A549 (cell line): ENCODE results near the gene IFRD2. TPM values are rescaled to one million over a fixed set of nuclear protein-coding genes. Genes with fewer than 3 reads are reported as not detected.

Experiments used
- ATAC-seq, 2 experiments: fragments of 200-7000 bp in 1 of 2; fragments of >200 bp in 1 of 2; cut with Nextera tagmentation in 1 of 2; cut with Tn5 transposase in 1 of 2; 3 replicates each; pipeline versions ENCODE4 v1.8.0 to v1.9.1; 2018 to 2020; ENCODE audit warnings: mild to moderate bottlenecking in 1 of 2, moderate library complexity in 1 of 2
- CTCF ChIA-PET: fragments of 300-600 bp; sonication (Branson Sonifier 250); formaldehyde crosslinking; extraction: SDS; loops from one replicate; lab custom pipeline; 2021; ENCODE audit warnings: antibody characterized with exemption, inconsistent platforms; lab: Yijun Ruan, JAX
- POLR2A ChIA-PET: fragments of 350-600 bp; formaldehyde crosslinking; extraction: SDS; loops from one replicate; lab custom pipeline; 2021; ENCODE audit warnings: antibody characterized with exemption, inconsistent platforms; lab: Yijun Ruan, JAX
- DNase-seq, 2 experiments: peaks; one replicate each; pipeline versions ENCODE4 v3.0.0 to v3.0.0-alpha.2; 2011 to 2016; ENCODE audit warnings: low read depth in 1 of 2, low spot score in 1 of 2
- FAIRE-seq: peaks from 2 replicates; lab custom pipeline; 2011; peaks lifted over from hg19 to GRCh38; lab: Jason Lieb, UNC
- H3K27ac ChIP-seq, 2 experiments: fragments of >200 bp; sonication (Bioruptor Twin); formaldehyde crosslinking; 3 replicates each; pipeline ENCODE4 v1.5.1; 2016 to 2017
- H3K4me1 ChIP-seq: fragments of >200 bp; sonication (Bioruptor Twin); formaldehyde crosslinking; 3 replicates; pipeline ENCODE4 v1.6.1; 2016
- H3K4me2 ChIP-seq: fragments of >200 bp; sonication (Bioruptor Twin); formaldehyde crosslinking; 3 replicates; pipeline ENCODE4 v1.6.1; 2016
- H3K4me3 ChIP-seq: fragments of >200 bp; sonication (Bioruptor Twin); formaldehyde crosslinking; 3 replicates; pipeline ENCODE4 v1.5.1; 2016
- H3K9me3 ChIP-seq: fragments of >200 bp; sonication (Bioruptor Twin); formaldehyde crosslinking; 3 replicates; pipeline ENCODE4 v1.6.1; 2016
- BCL3 ChIP-seq: fragments of >200 bp; sonication (Bioruptor Twin); formaldehyde crosslinking; IDR thresholded peaks from 3 replicates; pipeline ENCODE4 v1.6.1; 2016
- CBX8 ChIP-seq: fragments of 200-600 bp; sonication (generic); IDR thresholded peaks from 2 replicates; pipeline ENCODE4 v1.6.1; 2016
- CHD2 ChIP-seq: fragments of 150-350 bp; IDR thresholded peaks from 2 replicates; pipeline ENCODE4 v1.6.1; 2014; ENCODE audit warnings: low read length; ENCODE audit not compliant: partially characterized antibody
- E2F6 ChIP-seq: IDR thresholded peaks from 2 replicates; pipeline ENCODE4 v1.6.1; 2012; ENCODE audit warnings: low read depth, borderline replicate concordance
- EHMT2 ChIP-seq: fragments of 200-600 bp; sonication (generic); IDR thresholded peaks from 2 replicates; pipeline ENCODE4 v1.6.1; 2016; ENCODE audit warnings: antibody characterized with exemption, low read depth, mild to moderate bottlenecking, moderate library complexity
- FOSB ChIP-seq: fragments of 250-450 bp; sonication (Bioruptor Pico); IDR thresholded peaks from 2 replicates; pipeline ENCODE4 v1.5.0; 2020; ENCODE audit warnings: mild to moderate bottlenecking, moderate library complexity
- FOXS1 ChIP-seq: fragments of 250-450 bp; sonication (Bioruptor Pico); IDR thresholded peaks from 2 replicates; pipeline ENCODE4 v1.5.0; 2020; ENCODE audit warnings: mild to moderate bottlenecking, moderate library complexity
- HEYL ChIP-seq: fragments of 250-450 bp; sonication (Bioruptor Pico); IDR thresholded peaks from 2 replicates; pipeline ENCODE4 v1.8.0; 2021; ENCODE audit warnings: mild to moderate bottlenecking, moderate library complexity
- HOXA7 ChIP-seq: fragments of 250-450 bp; sonication (Bioruptor Pico); IDR thresholded peaks from 2 replicates; pipeline ENCODE4 v1.5.0; 2020; ENCODE audit warnings: mild to moderate bottlenecking, moderate library complexity
- HOXB13 ChIP-seq: fragments of 250-450 bp; sonication (Bioruptor Pico); IDR thresholded peaks from 2 replicates; pipeline ENCODE4 v1.5.0; 2020; ENCODE audit warnings: low read depth, mild to moderate bottlenecking, moderate library complexity
- JUN ChIP-seq, 2 experiments: fragments of >200 bp; sonication (Bioruptor Twin); formaldehyde crosslinking; IDR thresholded peaks; 2 replicates in 1 of 2; 3 replicates in 1 of 2; pipeline ENCODE4 v1.6.1; 2016 to 2017
- JUNB ChIP-seq: fragments of >200 bp; sonication (Bioruptor Twin); formaldehyde crosslinking; IDR thresholded peaks from 2 replicates; pipeline ENCODE4 v1.6.1; 2016
- KDM5A ChIP-seq: fragments of 200-600 bp; sonication (generic); IDR thresholded peaks from 2 replicates; pipeline ENCODE4 v1.6.1; 2016; ENCODE audit warnings: antibody characterized with exemption, mild to moderate bottlenecking
- NFE2L2 ChIP-seq: fragments of 150-350 bp; conservative IDR thresholded peaks from 2 replicates; pipeline ENCODE4 v1.6.1; 2014; ENCODE audit warnings: low read length
- NPAS2 ChIP-seq: fragments of 250-450 bp; sonication (Bioruptor Pico); IDR thresholded peaks from 2 replicates; pipeline ENCODE4 v1.8.0; 2022; ENCODE audit warnings: mild to moderate bottlenecking, moderate library complexity, borderline replicate concordance
- PHF8 ChIP-seq: fragments of 200-600 bp; sonication (generic); IDR thresholded peaks from 2 replicates; pipeline ENCODE4 v1.6.1; 2016; ENCODE audit warnings: low read depth, mild to moderate bottlenecking, antibody characterized with exemption, moderate library complexity, borderline replicate concordance
- POLR2AphosphoS2 ChIP-seq: conservative IDR thresholded peaks from 2 replicates; pipeline ENCODE4 v1.6.1; 2012; ENCODE audit warnings: low read length, improper control_type of control experiment, inconsistent platforms
- RARB ChIP-seq: fragments of 250-450 bp; sonication (Bioruptor Pico); IDR thresholded peaks from 2 replicates; pipeline ENCODE4 v1.8.0; 2021; ENCODE audit warnings: mild to moderate bottlenecking, moderate library complexity
- RFX5 ChIP-seq: fragments of 450-650 bp; IDR thresholded peaks from 2 replicates; pipeline ENCODE4 v1.7.1; 2014; ENCODE audit warnings: antibody characterized with exemption, mild to moderate bottlenecking, moderate library complexity
- SREBF2 ChIP-seq: fragments of 450-650 bp; IDR thresholded peaks from 2 replicates; pipeline ENCODE4 v1.6.1; 2014; ENCODE audit warnings: mild to moderate bottlenecking, moderate library complexity
- ZC3H11A ChIP-seq: fragments of 450-650 bp; IDR thresholded peaks from 2 replicates; pipeline ENCODE4 v1.6.1; 2014; ENCODE audit warnings: antibody characterized with exemption, mild to moderate bottlenecking
- ZFP36 ChIP-seq: fragments of 450-650 bp; IDR thresholded peaks from 2 replicates; pipeline ENCODE4 v1.6.1; 2014; ENCODE audit warnings: borderline replicate concordance; ENCODE audit not compliant: partially characterized antibody
- ZNF302 ChIP-seq: fragments of 250-450 bp; sonication (Bioruptor Pico); IDR thresholded peaks from 2 replicates; pipeline ENCODE4 v1.9.0; 2021; ENCODE audit warnings: inconsistent platforms, mild to moderate bottlenecking, moderate library complexity
- WGBS: methylation state at CpG from one replicate; pipeline ENCODE4 v1.1.6; 2017; ENCODE audit errors: missing lambda C conversion rate; 5-methylcytosine and 5-hydroxymethylcytosine counted together
- polyA plus RNA-seq, 4 experiments: library from polyadenylated mRNA; depleted of rRNA in 3 of 4; stranded (reverse); fragments of >200 nt; fragmentation: RNase III in 1 of 4; extraction: RNeasy Plus Mini Kit Qiagen cat#74134 plus additional on column Dnase treatment in 1 of 4; gene quantifications; 2 replicates in 3 of 4; 3 replicates in 1 of 4; pipeline ENCODE4 v1.2.3, GENCODE V29; 2011 to 2017
- TF ChIP-seq, protein P1 (sequence below): fragments of >200 bp; sonication (Bioruptor Twin); formaldehyde crosslinking; IDR thresholded peaks from 2 replicates; pipeline ENCODE4 v1.6.1; 2016

Gene IFRD2
- polyA plus RNA-seq, 2 of the 4 experiments (the other 2 are of a cell fraction) = 42.2 to 79.7 TPM

DNA sequence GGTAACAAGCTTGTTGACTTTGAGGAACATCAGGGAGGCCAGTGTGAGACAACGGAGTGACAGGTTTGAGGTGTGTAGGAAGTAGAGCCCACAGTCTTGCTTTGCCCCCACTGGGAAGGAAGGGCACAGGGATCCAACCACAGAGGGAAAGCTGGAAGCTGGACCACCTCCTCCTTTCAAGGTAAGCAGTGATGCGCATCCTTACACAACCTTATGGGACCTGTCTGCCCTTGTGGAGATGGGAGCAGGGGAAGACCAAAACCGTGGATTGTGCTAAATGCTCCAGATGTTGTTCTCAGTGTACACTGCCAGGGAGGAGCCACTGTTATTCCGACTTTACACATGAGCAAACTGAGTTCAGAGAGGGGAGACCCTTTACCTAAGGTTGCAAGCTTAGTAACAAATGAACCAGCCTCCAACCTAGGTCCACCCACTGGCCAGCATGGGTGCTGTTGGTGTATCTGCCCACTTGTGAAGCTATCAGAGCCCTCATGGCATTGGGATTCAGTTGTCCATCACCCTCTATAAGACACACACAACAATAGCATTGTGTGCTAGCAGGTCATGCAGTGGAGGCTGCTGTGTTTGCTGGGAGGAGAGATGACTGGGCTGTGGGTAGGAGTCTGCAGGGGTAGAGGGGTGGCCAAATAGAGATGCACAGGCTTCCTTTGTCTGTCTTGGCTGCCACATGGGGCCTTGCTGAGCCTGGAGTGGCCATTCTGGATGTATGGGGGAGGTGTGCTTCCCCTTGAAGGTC is 13.9 kb downstream of the IFRD2 start:
- TF ChIP-seq ZNF302 = no peak
- no peak for TF ChIP-seq RARB (CRISPR knock-in tag)
- TF ChIP-seq, protein P1, sequence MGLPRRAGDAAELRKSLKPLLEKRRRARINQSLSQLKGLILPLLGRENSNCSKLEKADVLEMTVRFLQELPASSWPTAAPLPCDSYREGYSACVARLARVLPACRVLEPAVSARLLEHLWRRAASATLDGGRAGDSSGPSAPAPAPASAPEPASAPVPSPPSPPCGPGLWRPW = no peak
- no peak for TF ChIP-seq E2F6
- TF ChIP-seq KDM5A = no peak
- no peak for TF ChIP-seq HOXB13
- TF ChIP-seq BCL3 = no peak
- no peak for TF ChIP-seq NPAS2 (CRISPR knock-in tag)
- Histone ChIP-seq H3K4me3 (no peak overlapping the region), H3K4me1 (peaks cover under 1% of the 10 kb centered on the region; the same call in 1 of the 3 replicates), H3K27ac (no peak overlapping the region), H3K4me2 (no peak overlapping the region), H3K9me3 (no peaks in the 10 kb centered on the region)
- FAIRE-seq = no peak
- peak; percentile 5 to 37; a peak in 4 of 6 replicates for ATAC-seq
- no peak for DNase-seq
- ChIA-PET CTCF (interaction anchor here (1.4 to 8.0 kb wide), 7 partner anchors 10 to 84 kb away, joined by 4 to 67 read pairs (median 6); no protein-coding TSS in a partner anchor), POLR2A (interaction anchor here (0.6 to 1.4 kb wide), 2 partner anchors 13 to 43 kb away, joined by 5 read pairs; partner anchors contain the start of gene GNAI2)
- 76% methylated on average over 4 of the region's 4 CpGs for WGBS

GRCh38 chr3:50276762-50277101 is 15.5 kb downstream of the IFRD2 start:
- no peak for FAIRE-seq
- TF ChIP-seq EHMT2 (no peak), NFE2L2 (no peak), POLR2AphosphoS2 (no peak), CHD2 (no peak), JUNB (no peak), RFX5 (no peak)

DNA sequence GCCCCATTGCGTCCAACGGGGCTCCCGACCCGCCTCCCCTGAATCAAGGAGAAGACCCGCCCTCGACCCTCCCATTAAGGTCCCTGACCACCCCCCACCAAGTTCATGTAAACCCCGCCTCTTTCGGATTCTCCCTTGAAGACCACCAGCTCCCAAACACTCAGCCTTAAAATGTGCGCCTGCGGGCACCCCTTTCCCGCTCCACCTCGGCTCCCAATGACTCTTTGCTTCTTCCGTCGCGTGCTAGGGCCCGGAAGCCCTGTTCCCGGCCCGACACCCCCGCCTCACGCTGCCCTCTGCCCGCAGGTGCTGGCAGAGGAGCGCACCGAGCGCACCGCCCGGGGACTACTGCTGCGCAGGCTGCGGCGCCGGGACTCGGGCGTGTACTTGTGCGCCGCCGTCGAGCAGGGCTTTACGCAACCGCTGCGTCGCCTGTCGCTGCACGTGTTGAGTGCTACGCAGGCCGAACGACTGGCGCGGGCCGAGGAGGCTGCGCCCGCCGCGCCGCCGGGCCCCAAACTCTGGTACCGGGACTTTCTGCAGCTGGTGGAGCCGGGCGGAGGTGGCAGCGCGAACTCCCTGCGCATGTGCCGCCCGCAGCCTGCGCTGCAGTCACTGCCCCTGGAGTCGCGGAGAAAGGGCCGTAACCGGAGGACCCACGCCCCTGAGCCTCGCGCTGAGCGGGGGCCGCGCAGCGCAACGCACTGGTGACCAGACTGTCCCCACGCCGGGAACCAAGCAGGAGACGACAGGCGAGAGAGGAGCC is 16.1 kb downstream of the IFRD2 start:
- ChIA-PET POLR2A (no interaction called here), CTCF (interaction anchor here (0.8 to 8.0 kb wide), 6 partner anchors 14 to 81 kb away, joined by 3 to 67 read pairs (median 4); no protein-coding TSS in a partner anchor)
- H3K9me3 ChIP-seq = no peaks in the 10 kb centered on the region
- TF ChIP-seq JUNB (no peak), PHF8 (no peak), HEYL (CRISPR knock-in tag) (no peak), ZFP36 (no peak), ZC3H11A (no peak), NPAS2 (CRISPR knock-in tag) (no peak), CBX8 (no peak), HOXA7 (CRISPR knock-in tag) (no peak), SREBF2 (no peak), FOXS1 (no peak), RARB (CRISPR knock-in tag) (no peak), JUN (IDR thresholded peaks at IDR 0.05) (no peak), EHMT2 (no peak), FOSB (CRISPR knock-in tag) (no peak)
- no peak overlapping the region for H3K27ac ChIP-seq
- FAIRE-seq = no peak
- no peak for ATAC-seq
- no peak for DNase-seq
- H3K4me3 ChIP-seq = no peak overlapping the region
- WGBS = 95% methylated on average over 42 of the region's 79 CpGs
- peaks cover 11% of the 10 kb centered on the region; the same call in 1 of the 3 replicates for H3K4me1 ChIP-seq
- H3K4me2 ChIP-seq = no peak overlapping the region

More at GRCh38 chr3:50276762-50277101, 15.5 kb downstream of the IFRD2 start:
- ChIA-PET POLR2A (no interaction called here), CTCF (interaction anchor here (0.7 to 8.0 kb wide), 7 partner anchors 12 to 82 kb away, joined by 3 to 67 read pairs (median 4); no protein-coding TSS in a partner anchor)
- Histone ChIP-seq H3K9me3 (no peaks in the 10 kb centered on the region), H3K4me3 (no peak overlapping the region), H3K4me1 (peaks cover 7% of the 10 kb centered on the region; the same call in 1 of the 3 replicates), H3K4me2 (no peak overlapping the region), H3K27ac (no peak overlapping the region)
- 95% methylated on average over 17 of the region's 17 CpGs for WGBS
- ATAC-seq (no peak), DNase-seq (no peak)
